ENCODE measurements around the gene PLD6. TPM values are rescaled to one million over a fixed set of nuclear protein-coding genes. Genes with fewer than 3 reads are reported as not detected.
"Not testable (repeated sequence)": the region's sequence is repeated elsewhere in the genome, so short reads cannot be mapped to it uniquely, and the experiment has no call there.

The PLD6 gene
- total RNA-seq, 4 donors from 2014 or later: 6.0 to 11.1 (median 8.2) TPM

GRCh38 chr17:17159571-17159970 lies 46.6 kb downstream of the PLD6 start:
- WGBS, 2 donors: 92 to 97% methylated on average over 4 of the region's 4 CpGs
- no peak for DNase-seq (ENCODE audit: low spot score in 2 of 2)
- no peak for TF ChIP-seq POLR2A (IDR thresholded peaks at IDR 0.05)
- TF ChIP-seq EP300 (IDR thresholded peaks at IDR 0.05): no peak
- TF ChIP-seq CTCF (IDR thresholded peaks at IDR 0.05): no peak
- no peaks in the 10 kb centered on the region for H3K4me1 ChIP-seq
- no peak overlapping the region for H3K27ac ChIP-seq
- H3K36me3 ChIP-seq: peaks cover 0 to 100% (median 22%) of the 10 kb centered on the region in 3 donors
- no peak overlapping the region for H3K4me3 ChIP-seq
- H3K9me3 ChIP-seq: no peaks in the 10 kb centered on the region
- H3K27me3 ChIP-seq: no peaks in the 10 kb centered on the region

- WGBS, 2 donors: 86 to 92% methylated on average over 32 to 33 of the region's 33 CpGs
- not testable (repeated sequence) for H3K4me1 ChIP-seq; H3K9me3 ChIP-seq; H3K27me3 ChIP-seq; H3K27ac ChIP-seq; H3K4me3 ChIP-seq; DNase-seq (ENCODE audit: low spot score in 2 of 2)
- peaks cover 0 to 100% (median 30%) of the 10 kb centered on the region in 3 donors for H3K36me3 ChIP-seq
These were observed 47.6 kb downstream of the PLD6 start for GRCh38 chr17:17158506-17158905.

GRCh38 chr17:17157041-17157440 lies 49.1 kb downstream of the PLD6 start:
- DNase-seq (ENCODE audit: low spot score in 2 of 2): no peak
- H3K36me3 ChIP-seq: peaks cover 0 to 100% (median 24%) of the 10 kb centered on the region in 3 donors
- H3K9me3 ChIP-seq: no peaks in the 10 kb centered on the region
- H3K27ac ChIP-seq: peak overlapping the region in 1 of 4 donors; percentile 3
- 86 to 87% methylated on average over 6 of the region's 6 CpGs for WGBS, 2 donors
- no peak for TF ChIP-seq POLR2A (IDR thresholded peaks at IDR 0.05)
- no peak for TF ChIP-seq CTCF (IDR thresholded peaks at IDR 0.05)
- TF ChIP-seq EP300 (IDR thresholded peaks at IDR 0.05): no peak
- H3K4me3 ChIP-seq: no peak overlapping the region
- H3K27me3 ChIP-seq: no peaks in the 10 kb centered on the region
- H3K4me1 ChIP-seq: peaks cover 0 to 7% (median 1%) of the 10 kb centered on the region in 4 donors

GRCh38 chr17:17156511-17156910 lies 49.6 kb downstream of the PLD6 start:
- 75 to 84% methylated on average over 10 of the region's 10 CpGs for WGBS, 2 donors
- Histone ChIP-seq H3K27ac (no peak overlapping the region), H3K9me3 (no peaks in the 10 kb centered on the region), H3K4me3 (no peak overlapping the region), H3K27me3 (no peaks in the 10 kb centered on the region), H3K36me3 (peaks cover 0 to 100% (median 23%) of the 10 kb centered on the region in 3 donors), H3K4me1 (peaks cover 0 to 12% (median 4%) of the 10 kb centered on the region in 4 donors)
- DNase-seq (ENCODE audit: low spot score in 2 of 2): no peak
- no peak for TF ChIP-seq EP300 (IDR thresholded peaks at IDR 0.05)
- no peak for TF ChIP-seq CTCF (IDR thresholded peaks at IDR 0.05)

GRCh38 chr17:17156107-17156506 lies 50.0 kb downstream of the PLD6 start:
- TF ChIP-seq CTCF (IDR thresholded peaks at IDR 0.05): no peak
- no peak for TF ChIP-seq POLR2A (IDR thresholded peaks at IDR 0.05)
- no peak for TF ChIP-seq EP300 (IDR thresholded peaks at IDR 0.05)
- Histone ChIP-seq H3K4me3 (no peak overlapping the region), H3K36me3 (peaks cover 0 to 100% (median 23%) of the 10 kb centered on the region in 3 donors), H3K9me3 (no peaks in the 10 kb centered on the region), H3K4me1 (peaks cover 0 to 16% (median 6%) of the 10 kb centered on the region in 4 donors), H3K27ac (no peak overlapping the region), H3K27me3 (no peaks in the 10 kb centered on the region)
- WGBS, 2 donors: 70 to 78% methylated on average over 4 of the region's 4 CpGs
- no peak for DNase-seq (ENCODE audit: low spot score in 2 of 2)

GRCh38 chr17:17155568-17155967 lies 50.6 kb downstream of the PLD6 start:
- WGBS, 2 donors: 63 to 76% methylated on average over 3 of the region's 3 CpGs
- no peak for TF ChIP-seq EP300 (IDR thresholded peaks at IDR 0.05)
- TF ChIP-seq CTCF (IDR thresholded peaks at IDR 0.05): no peak
- H3K4me3 ChIP-seq: no peak overlapping the region
- no peaks in the 10 kb centered on the region for H3K9me3 ChIP-seq
- peaks cover 0 to 22% (median 8%) of the 10 kb centered on the region in 4 donors for H3K4me1 ChIP-seq
- no peak for DNase-seq (ENCODE audit: low spot score in 2 of 2)
- no peak overlapping the region for H3K27ac ChIP-seq
- no peaks in the 10 kb centered on the region for H3K27me3 ChIP-seq
- peaks cover 0 to 99% (median 19%) of the 10 kb centered on the region in 3 donors for H3K36me3 ChIP-seq

Data from tibial nerve (tissue), 4 donors.